Neural progenitor cell (in vitro differentiated cells): ENCODE measurements around the gene TRAPPC3.

Source experiments
- EZH2 ChIP-seq: fragments of 200-600 bp; sonication (generic); IDR thresholded peaks from 2 replicates; pipeline ENCODE4 v1.6.1; 2017; ENCODE audit warnings: antibody characterized with exemption, mild to moderate bottlenecking, moderate library complexity
- TF ChIP-seq, protein P1 (sequence below): fragments of 200-600 bp; sonication (generic); IDR thresholded peaks from 2 replicates; pipeline ENCODE4 v1.5.1; 2017; ENCODE audit warnings: antibody characterized with exemption, mild to moderate bottlenecking

DNA sequence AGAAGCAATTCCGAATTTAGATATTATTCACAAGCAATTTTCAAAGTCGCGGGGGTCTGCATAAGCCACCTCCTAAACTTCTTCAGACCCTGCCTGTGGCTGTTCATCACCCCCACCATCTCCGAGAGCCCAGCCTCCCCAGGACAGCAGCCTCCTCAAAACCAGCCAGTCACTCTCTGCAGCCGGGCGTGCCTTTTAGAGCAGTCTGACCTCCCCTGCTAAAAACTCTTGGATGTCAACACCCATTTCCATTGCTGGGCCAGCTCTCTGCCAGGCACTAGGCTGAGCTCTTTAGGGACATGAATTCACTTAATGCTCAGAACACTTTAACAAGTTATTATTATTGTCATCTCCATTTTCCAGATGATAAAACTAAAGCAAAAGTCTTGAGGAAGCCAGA, 48.9 kb downstream of the TRAPPC3 start:
- no peak for TF ChIP-seq EZH2
- TF ChIP-seq, protein P1, sequence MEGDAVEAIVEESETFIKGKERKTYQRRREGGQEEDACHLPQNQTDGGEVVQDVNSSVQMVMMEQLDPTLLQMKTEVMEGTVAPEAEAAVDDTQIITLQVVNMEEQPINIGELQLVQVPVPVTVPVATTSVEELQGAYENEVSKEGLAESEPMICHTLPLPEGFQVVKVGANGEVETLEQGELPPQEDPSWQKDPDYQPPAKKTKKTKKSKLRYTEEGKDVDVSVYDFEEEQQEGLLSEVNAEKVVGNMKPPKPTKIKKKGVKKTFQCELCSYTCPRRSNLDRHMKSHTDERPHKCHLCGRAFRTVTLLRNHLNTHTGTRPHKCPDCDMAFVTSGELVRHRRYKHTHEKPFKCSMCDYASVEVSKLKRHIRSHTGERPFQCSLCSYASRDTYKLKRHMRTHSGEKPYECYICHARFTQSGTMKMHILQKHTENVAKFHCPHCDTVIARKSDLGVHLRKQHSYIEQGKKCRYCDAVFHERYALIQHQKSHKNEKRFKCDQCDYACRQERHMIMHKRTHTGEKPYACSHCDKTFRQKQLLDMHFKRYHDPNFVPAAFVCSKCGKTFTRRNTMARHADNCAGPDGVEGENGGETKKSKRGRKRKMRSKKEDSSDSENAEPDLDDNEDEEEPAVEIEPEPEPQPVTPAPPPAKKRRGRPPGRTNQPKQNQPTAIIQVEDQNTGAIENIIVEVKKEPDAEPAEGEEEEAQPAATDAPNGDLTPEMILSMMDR: no peak
